AG04450 (cell line): Measurements from ENCODE around the gene CGA. TPM values are rescaled to one million over a fixed set of nuclear protein-coding genes. Genes with fewer than 3 reads are reported as not detected.
"Not testable (repeated sequence)": the region's sequence is repeated elsewhere in the genome, so short reads cannot be mapped to it uniquely, and the experiment has no call there.

Experiments
- CTCF ChIA-PET: fragments of 300-600, 350-600 bp; formaldehyde crosslinking; extraction: SDS; loops from one replicate; lab custom pipeline; 2022; ENCODE audit warnings: antibody characterized with exemption, inconsistent platforms; lab: Charles Lee
- POLR2A ChIA-PET: fragments of 350-600 bp; formaldehyde crosslinking; extraction: SDS; loops from one replicate; lab custom pipeline; 2021; ENCODE audit warnings: antibody characterized with exemption, inconsistent platforms; lab: Yijun Ruan, JAX
- DNase-seq: peaks from one replicate; pipeline ENCODE4 v3.0.0-alpha.2; 2011; ENCODE audit warnings: low read depth, low spot score
- H3K27ac ChIP-seq: one replicate; pipeline ENCODE4 v1.5.1; 2012; ENCODE audit warnings: low read depth, low read length, control low read depth
- H3K27me3 ChIP-seq: one replicate; pipeline ENCODE4 v1.6.0; 2012; ENCODE audit warnings: low read length; ENCODE audit not compliant: control insufficient read depth, insufficient read depth
- H3K4me3 ChIP-seq: 2 replicates; pipeline ENCODE4 v1.5.1; 2011; ENCODE audit warnings: mild to moderate bottlenecking, low read depth, low read length, control low read depth
- H3K9me3 ChIP-seq: 2 replicates; pipeline ENCODE4 v1.5.1; 2012; ENCODE audit warnings: low read length; ENCODE audit not compliant: control insufficient read depth, insufficient read depth
- polyA minus RNA-seq: library from RNA; depleted of rRNA, polyadenylated mRNA; stranded (reverse); fragments of >200 nt; gene quantifications from 2 replicates; pipeline ENCODE4 v1.2.3, GENCODE V29; 2011; rRNA and poly(A)+ RNA removed
- polyA plus RNA-seq: library from polyadenylated mRNA; depleted of rRNA; stranded (reverse); fragments of >200 nt; gene quantifications from 2 replicates; pipeline ENCODE4 v1.2.3, GENCODE V29; 2011; rRNA removed
- TF ChIP-seq, protein P1 (sequence below): IDR thresholded peaks from 2 replicates; pipeline ENCODE4 v1.5.1; 2011; ENCODE audit warnings: low read depth, low read length, control low read depth, inconsistent platforms

The CGA gene
- polyA plus RNA-seq (0.19 and 0.26 TPM in 2 replicates), polyA minus RNA-seq (not detected in 2 replicates)

DNA sequence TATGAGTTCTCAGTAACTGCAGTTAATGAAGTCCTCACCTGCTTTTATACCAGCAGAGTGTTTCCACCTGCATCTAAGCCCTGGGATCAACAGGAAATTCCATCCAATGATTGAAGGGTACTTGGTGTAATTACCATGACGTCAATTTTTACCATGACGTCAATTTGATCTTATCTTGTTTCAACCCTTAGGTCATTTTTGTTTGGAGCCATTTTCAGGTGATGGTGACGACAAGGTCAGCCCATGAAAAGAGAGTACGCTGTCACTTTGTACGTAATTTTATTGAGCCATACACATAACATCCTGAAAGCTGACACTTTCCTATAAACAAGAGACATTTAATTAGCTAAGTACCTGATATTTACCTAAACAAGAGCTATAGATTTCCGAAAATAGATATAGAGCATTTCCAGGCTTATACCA is at the start of gene CGA:
Gene CGA, minus strand, starts transcription at position 20 of the 423 bp plus-strand sequence. CDS start 6,906 bp downstream, outside the sequence.
- ChIA-PET POLR2A (no interaction called here), CTCF (interaction anchor here (7.2 kb wide), 1 partner anchor 15 kb away, joined by 65 read pairs; no protein-coding TSS in a partner anchor)
- Histone ChIP-seq H3K27me3 (no peaks in the 10 kb centered on the region), H3K9me3 (no peaks in the 10 kb centered on the region), H3K27ac (no peak within 1 kb of the TSS), H3K4me3 (no peak within 1 kb of the TSS)
- DNase-seq = no peak
- TF ChIP-seq, protein P1, sequence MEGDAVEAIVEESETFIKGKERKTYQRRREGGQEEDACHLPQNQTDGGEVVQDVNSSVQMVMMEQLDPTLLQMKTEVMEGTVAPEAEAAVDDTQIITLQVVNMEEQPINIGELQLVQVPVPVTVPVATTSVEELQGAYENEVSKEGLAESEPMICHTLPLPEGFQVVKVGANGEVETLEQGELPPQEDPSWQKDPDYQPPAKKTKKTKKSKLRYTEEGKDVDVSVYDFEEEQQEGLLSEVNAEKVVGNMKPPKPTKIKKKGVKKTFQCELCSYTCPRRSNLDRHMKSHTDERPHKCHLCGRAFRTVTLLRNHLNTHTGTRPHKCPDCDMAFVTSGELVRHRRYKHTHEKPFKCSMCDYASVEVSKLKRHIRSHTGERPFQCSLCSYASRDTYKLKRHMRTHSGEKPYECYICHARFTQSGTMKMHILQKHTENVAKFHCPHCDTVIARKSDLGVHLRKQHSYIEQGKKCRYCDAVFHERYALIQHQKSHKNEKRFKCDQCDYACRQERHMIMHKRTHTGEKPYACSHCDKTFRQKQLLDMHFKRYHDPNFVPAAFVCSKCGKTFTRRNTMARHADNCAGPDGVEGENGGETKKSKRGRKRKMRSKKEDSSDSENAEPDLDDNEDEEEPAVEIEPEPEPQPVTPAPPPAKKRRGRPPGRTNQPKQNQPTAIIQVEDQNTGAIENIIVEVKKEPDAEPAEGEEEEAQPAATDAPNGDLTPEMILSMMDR = no peak

GRCh38 chr6:87139927-87140326 is 45.0 kb upstream of the CGA start:
- CTCF ChIA-PET = interaction anchor here (0.8 to 3.4 kb wide), 11 partner anchors 10 to 253 kb away, joined by 3 to 22 read pairs (median 6); no protein-coding TSS in a partner anchor
- POLR2A ChIA-PET = interaction anchor here (1.0 kb wide), 1 partner anchor 16 kb away, joined by 4 read pairs; the partner anchor contains the start of gene ZNF292

DNA sequence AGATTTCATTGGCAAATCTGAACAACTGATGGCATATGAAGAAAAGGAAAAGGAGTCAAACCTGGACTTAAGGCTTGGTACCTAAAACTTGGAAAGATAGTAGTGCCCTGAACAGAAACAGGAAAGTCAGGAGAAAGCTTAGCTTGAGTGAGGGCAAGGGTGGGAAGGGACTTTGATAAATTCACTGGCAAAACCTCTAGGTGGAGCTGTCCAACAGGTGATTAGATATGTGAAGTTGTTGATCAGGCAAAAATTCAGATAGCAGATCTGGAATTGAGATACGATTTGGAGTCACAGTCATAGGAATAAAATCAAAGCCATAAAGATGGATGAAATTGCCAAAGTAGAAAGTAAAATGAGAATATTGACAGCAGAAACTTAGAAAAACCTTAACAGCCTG is 44.3 kb upstream of the CGA start:
- Histone ChIP-seq H3K27me3 (no peaks in the 10 kb centered on the region), H3K9me3 (peaks cover 7% of the 10 kb centered on the region; the same call in 1 of the 2 replicates), H3K4me3 (no peak overlapping the region), H3K27ac (no peak overlapping the region)
- TF ChIP-seq, protein P1 = peak; percentile 70
- CTCF ChIA-PET = interaction anchor here (0.9 to 3.4 kb wide), 13 partner anchors 9 to 254 kb away, joined by 3 to 22 read pairs (median 5); no protein-coding TSS in a partner anchor
- POLR2A ChIA-PET = no interaction called here
- no peak for DNase-seq

More at GRCh38 chr6:87139927-87140326, 45.0 kb upstream of the CGA start:
- H3K27ac ChIP-seq, DNase-seq, H3K9me3 ChIP-seq, H3K4me3 ChIP-seq, H3K27me3 ChIP-seq: not testable (repeated sequence)

- POLR2A ChIA-PET = interaction anchor here (0.7 kb wide), 1 partner anchor 17 kb away, joined by 3 read pairs; no protein-coding TSS in a partner anchor
- H3K9me3 ChIP-seq = peaks cover 7% of the 10 kb centered on the region; the same call in 1 of the 2 replicates
- H3K27ac ChIP-seq = no peak overlapping the region
- CTCF ChIA-PET = no interaction called here
- no peak for DNase-seq
- H3K27me3 ChIP-seq = no peaks in the 10 kb centered on the region
- TF ChIP-seq, protein P1 = no peak
- no peak overlapping the region for H3K4me3 ChIP-seq
These were observed 42.1 kb upstream of the CGA start for GRCh38 chr6:87136963-87137362.

- H3K27ac ChIP-seq = no peak overlapping the region
- TF ChIP-seq, protein P1 = no peak
- no peak overlapping the region for H3K4me3 ChIP-seq
- peaks cover 2% of the 10 kb centered on the region for H3K27me3 ChIP-seq
- no peaks in the 10 kb centered on the region; the same call in 1 of the 2 replicates for H3K9me3 ChIP-seq
- no peak for DNase-seq
- CTCF ChIA-PET = interaction anchor here (1.0 kb wide), 1 partner anchor 49 kb away, joined by 3 read pairs; no protein-coding TSS in a partner anchor
- POLR2A ChIA-PET = no interaction called here
These were observed 32.8 kb upstream of the CGA start for GRCh38 chr6:87127737-87128136.
